GM18519 (cell line): Measurements from ENCODE around the gene ARL15.

Source experiments
- ATAC-seq: cut with Tn5 transposase; IDR thresholded peaks from one replicate; pipeline ENCODE4 v1.9.1; 2021; ENCODE audit warnings: mild to moderate bottlenecking, moderate library complexity; ENCODE audit not compliant: unreplicated experiment, low FRiP score

ARL15 gene

DNA sequence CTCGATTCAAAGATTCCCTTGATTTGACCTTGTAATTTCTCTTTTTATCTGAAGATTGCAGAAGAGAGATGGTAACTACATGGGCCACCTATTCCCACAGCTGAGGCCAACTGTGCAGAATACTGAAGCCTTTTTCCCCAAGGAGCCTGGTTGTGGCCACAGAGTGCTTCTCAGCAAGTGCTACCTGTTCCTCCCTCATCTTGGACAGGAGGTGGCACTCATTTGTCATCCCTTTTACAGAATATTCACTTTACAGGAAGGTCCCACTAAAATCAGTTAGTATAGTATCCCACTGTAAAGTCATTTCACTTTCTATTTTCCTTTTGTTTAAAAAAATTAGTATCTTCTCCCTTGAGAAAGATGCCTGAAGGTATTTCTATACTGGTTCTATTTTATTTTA lies 346.4 kb downstream of the ARL15 start:
- no peak for ATAC-seq

DNA sequence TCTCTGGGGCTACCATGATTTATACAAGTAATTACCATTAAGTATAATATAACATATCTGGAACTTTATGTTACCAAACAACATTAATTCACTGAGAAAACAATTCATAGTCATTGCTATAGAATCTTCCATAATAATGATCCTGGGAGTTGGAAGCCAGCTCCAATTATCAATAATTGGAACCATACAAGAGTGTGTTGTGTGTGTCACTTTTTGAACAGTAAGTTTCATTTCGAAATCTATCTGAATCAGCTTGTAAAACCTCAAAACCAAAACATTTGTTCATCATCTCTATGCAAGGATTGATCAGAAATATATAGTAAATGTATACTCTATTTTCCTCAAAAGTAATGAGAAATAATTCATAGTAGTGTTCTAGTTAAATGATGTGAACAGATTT lies 348.1 kb downstream of the ARL15 start:
- no peak for ATAC-seq

DNA sequence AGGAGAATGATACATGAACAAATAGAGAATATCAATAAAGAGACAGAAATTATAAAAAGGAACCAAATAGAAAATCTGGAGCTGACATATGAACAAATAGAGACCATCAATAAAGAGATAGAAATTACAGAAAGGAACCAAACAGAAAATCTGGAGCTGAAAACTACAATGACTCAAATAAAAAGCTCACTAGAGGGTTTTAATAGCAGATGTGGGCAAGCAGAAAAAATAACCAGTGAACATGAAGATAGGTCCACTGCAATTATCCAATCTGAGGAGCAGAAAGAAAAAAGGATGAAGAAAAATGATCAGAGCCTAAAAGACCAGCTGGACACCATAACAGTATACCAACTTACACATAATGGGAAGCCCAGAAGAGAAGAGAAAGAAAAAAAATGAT lies 353.7 kb downstream of the ARL15 start:
- no peak for ATAC-seq

DNA sequence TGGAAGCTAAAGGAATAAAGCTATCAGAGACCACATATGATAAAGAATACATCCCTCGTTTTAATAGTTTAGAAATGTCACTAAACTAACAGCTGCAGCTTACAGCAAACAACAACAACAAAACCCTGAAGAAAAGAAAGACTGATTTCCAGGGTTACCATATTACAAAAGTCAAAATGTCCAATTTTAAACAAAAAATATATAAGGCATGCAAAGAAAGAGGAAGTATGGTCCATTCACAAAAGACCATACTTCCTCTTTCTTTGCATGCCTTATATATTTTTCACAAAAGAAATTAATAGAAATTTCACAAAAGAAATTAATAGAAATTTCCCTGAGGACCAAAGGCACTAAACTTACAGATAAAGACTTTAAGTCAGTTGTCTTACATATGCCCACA lies 354.2 kb downstream of the ARL15 start:
- ATAC-seq, result no peak

DNA sequence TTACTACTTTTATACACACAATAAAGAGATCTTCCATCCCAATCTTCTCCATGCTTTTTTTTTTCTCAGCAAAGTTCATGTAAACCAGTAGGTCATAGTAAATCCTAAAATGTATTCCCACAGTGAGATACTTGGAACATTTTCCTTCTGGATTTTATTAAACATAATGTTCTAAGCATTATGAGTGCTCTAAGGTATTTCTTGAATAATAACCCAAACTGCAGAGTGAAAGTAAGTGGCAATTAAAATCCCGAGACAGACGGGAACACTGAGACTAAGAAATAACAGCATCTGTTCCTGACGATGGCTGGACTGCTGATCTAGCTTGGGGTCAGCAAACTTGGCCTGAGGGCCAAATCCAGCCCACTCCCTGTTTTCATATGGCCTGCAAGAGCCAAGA lies 359.8 kb downstream of the ARL15 start:
- ATAC-seq, result no peak

DNA sequence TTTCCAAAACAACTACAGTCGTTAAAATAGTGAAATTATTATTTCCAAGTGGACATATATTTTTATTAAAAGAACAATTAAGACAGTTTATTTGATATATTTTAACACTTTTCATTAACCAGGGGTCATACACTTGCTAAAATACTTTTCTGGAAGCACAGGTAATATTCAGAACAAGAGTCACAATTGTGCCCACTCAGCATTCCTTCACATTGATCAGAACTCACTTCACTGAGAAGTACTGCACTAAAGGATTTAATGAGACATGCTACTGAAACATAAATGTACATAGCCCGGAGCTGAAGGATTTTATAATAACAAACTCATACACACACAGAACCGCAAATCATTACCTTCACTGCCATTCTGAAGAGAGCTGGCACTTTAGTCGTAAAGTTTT lies 361.8 kb downstream of the ARL15 start:
- ATAC-seq, result no peak

DNA sequence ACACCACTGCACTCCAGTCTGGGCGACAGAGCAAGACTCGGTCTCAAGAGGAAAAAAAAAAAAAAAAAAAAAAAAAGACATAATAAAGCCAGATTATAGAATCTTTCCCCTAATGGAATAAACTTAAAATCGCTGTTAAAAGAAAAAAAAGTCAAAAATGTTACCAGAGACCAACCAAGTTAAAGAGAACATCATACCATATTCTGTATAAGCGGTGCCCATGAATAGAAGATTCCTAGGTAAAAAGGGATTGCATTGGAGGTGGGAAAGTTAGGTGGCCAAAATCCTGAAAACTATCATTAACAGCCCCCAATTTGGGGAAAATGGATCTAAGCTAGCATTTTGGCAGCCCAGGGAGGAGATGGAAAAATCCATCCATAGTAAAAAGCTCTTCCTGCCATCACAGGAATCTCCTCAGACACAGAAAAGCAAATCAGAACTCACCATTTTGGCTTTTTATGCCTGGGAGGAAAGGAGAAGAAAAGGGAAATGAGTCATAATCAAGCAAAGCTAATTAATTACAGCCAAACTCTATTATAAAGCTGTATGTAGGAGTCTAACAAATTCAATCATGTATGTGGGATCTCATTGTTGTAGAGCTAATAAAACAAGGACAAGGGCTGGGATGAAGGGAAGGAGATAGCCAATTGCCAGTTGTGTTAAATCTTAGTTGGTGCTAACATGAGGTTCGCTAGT lies 363.8 kb downstream of the ARL15 start:
- no peak for ATAC-seq

DNA sequence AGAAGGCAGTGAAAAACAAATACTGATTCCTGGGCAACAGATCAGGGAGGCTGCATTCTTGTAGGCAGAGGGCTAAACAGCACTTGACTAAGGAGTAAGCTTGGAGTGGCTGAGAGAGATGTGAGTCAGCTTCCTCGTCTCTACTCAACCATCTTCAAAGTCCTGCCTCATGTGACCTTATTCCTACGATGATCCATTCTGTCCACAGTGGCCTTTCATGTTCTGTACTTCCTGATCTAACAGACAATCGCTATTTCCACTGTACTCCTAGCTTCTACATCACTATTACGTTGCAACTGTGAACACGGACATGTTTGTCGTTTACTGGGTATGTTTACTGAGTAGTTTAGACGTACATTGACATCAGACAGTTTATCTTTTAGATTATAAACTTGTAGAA lies 365.4 kb downstream of the ARL15 start:
- ATAC-seq, result no peak

DNA sequence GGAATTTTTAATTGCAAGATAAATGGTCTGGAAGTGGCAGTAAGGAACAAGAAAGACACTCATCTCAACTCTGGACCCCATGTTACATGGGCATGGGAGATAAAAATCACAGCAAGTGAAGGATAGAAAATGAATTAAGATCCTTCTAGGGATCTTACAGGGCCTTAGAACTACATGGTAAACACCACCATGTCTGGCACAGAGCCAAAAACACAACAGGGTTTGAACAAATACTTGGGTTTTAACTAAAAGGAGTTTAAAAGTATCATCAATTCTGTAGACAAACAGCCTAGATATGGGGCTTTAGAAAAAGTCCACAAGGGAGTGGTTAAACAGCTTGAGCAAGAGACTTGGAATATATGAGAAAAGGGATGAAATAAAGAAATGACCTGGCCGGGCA lies 366.4 kb downstream of the ARL15 start:
- no peak for ATAC-seq

DNA sequence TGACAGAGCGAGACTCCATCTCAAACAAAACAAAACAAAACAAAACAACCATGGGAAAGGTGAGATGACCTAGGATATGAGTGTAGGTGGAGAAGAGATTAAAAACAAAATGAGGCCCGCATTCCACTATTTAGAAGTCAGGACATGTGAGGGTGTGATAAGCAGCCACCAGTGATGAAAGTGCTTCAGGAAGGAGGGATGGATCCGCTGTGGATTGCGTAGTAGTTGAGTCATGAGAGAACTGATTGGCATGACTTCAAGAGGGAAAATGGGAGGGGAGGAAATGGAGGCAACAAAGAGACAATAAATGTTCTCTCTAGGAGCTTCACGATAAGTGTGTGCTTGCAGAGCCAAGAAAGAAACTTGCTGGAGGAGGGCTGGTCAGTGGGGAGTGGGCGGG lies 367.6 kb downstream of the ARL15 start:
- ATAC-seq, result no peak

DNA sequence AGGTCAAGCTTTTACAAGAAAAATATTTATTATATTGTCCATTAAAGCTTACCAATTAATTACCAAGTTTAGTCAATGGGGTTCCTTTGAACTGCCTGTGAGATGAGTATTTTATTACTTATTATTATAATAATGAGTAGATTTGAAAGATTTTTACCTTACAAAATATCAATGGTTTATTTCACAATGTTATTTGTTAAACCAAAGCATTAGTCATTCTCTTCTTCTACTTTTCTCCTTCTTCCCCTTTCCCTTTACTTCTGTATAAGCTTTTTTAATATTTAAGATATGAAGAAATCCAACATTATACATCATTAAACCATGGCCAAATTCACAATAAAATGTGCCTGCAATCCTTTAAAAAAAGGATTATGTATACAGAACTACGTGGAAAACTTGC lies 369.5 kb downstream of the ARL15 start:
- no peak for ATAC-seq

DNA sequence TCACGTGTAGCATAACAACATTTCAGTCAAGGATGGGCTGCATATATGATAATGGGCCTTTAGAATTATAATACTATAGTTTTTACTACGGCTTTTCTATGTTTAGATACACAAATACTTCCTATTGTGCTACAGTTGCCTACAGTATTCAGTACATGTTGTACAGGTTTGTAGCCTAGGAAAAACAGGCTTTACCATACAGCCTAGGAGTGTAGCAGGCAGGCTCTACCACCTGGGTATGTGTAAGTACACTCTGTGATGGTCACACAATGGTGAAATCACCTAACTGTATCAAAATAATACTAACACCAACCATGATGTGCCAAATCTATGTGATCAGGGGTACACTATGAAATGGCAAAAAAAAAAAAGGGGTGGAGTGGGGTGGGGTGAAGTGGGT lies 372.9 kb downstream of the ARL15 start:
- ATAC-seq, result no peak

DNA sequence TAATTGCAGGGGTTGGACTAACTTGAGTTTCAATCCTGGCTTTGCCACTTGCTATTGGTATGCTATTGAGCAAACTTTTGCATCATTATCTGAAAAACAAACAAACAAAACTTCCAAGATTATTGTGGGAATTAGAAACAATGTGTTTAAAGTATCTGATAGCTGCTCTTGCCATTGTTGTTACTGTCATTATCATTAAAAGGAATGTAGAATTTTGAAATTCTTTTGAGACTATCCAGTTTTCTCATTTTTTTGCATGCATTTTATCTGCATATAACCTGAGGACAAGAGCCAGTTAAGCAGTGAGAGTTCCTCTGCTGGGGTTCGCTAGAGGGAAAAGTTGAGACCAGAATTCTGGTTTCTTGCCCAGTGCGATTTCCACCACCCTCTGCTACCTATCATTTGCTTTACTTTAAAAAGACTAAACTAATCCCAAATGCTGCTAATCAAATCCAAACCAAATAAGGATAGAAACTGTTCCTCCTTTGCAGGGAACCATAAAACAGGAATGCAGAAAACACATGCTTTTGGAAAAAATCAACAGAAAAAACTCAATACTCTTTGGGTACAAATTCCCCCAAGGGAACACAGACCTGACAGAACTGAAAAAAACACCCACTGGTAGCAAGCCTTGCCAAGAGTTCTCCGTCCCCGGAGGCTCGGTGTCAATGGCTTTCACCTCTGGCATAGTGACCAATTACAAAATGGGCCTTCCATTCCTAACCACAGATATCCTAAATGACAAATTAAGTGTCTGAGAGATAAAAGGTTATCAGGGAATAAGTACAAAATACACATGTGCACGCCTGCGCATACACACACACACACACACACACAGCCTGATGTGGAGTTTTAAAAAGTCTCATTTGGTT lies 373.7 kb downstream of the ARL15 start:
- ATAC-seq, result no peak

DNA sequence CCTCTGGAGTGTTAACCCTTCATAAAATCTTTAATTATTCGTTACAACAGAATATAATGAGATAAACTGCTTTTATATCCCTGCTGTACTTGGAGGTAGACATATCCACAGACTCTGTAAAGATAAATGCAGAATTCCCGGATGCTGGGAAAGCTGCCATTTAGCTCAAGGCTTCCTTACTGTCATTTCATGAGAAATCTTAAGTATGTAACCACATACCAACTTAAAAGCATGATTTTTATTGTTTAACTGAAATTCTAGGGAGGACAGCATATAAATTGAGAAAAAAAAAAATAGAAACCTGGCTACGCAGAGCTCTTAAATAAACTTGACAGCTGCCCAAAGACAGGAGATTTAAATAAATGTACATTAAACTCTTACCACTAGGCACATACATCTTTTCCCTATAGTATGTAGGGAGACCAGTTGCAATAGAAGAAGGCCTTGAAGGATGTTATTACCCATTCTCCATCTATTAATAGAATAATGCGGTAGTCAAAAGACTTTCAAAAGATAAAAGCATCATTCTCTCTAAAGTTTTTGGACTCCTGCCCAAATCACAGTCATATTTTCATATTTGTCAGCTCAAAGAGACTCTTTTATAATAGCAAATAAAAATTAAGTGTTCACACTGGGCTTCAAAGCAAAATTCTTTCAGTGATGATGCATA lies 376.1 kb downstream of the ARL15 start:
- no peak for ATAC-seq

DNA sequence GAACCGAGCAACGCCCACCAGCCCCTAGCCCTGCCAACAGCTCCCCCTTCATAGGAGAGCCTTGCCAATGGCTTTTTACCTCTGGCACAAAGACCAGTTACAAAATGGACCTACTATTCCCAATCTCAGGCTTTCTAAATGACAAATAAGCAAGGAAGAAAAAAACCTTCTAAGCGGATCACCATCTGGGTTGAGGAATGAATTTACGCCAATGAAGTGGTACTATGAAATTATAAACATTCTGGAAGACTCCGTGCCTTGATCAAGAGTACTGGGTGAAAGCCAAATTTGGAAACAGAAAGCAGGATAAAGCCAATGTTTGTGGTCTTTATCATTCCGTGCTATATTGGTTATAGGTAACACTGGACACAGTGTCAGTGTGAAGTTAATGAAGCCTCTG lies 378.0 kb downstream of the ARL15 start:
- ATAC-seq, result no peak

DNA sequence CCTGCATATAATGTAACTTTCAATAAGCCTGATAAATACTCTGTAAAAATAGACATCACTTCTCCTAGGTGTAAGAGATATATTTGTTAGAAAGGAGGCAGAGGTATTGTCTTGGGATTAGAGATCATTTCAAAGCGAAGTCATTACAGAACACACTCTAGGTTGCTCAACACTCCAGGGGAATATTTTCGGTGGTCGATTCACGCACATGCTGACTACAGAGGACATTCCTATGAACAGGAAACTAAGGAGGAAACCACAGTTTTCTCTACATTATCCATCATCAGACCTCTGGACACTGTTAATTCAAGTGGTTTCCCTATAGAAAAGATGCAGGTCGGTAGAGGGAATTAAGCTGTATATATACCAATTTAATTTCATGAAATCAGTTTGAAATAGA lies 379.9 kb downstream of the ARL15 start:
- no peak for ATAC-seq

DNA sequence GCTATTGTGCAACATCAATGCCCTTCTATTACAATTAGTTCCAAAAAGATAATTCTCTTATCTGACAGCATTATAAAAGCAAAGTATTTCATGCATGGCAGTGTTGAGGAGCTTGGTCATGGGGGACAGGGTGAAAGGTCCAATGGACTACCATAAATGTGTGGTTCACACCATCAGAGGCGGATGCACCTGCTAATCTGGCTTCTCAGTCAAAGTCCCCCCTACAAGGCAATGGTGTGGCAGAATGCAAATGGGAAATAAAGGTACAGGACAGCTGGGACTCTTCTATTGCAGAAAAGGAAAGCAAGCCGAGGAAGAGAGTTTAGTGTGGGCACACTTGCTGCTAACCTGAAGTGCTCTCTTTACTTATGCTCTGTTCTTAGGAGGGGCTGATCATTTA lies 380.8 kb downstream of the ARL15 start:
- no peak for ATAC-seq

DNA sequence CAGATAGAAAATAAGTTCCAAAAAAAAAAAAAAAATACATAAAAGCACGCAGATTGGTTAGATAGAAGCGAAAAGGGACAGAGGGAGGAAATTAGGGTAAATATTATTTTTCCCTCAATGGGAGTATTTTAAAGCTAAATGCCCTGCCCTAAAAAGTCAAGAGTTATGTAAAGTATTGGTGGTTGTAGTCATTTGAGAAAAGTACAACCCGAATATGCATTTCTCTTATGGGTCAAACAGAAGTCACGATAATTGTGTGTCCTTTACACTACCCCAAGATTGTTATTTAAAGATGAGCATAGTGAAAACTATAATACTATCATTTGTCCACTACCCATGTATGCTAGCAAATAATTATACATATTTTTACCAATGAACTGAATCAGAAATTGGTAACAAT lies 381.2 kb downstream of the ARL15 start:
- ATAC-seq, result no peak

DNA sequence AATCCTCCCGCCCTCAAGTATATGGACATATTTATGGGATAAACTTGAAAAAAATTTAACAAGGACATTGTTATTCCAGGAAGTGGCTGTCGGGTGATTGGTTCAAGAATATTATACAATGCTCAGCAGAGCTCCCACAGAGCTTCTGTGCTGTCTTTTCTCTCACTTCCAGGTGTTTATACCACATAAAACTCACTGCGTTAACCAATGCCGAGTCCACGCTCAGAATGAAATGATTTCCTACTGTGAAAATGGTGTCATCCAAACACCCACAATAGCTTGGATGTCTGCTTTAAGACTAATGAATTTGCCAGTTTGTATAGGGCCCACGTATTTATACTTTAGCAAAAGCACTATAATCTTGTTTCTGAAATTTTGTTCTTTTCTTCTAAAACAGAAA lies 381.7 kb downstream of the ARL15 start:
- no peak for ATAC-seq

DNA sequence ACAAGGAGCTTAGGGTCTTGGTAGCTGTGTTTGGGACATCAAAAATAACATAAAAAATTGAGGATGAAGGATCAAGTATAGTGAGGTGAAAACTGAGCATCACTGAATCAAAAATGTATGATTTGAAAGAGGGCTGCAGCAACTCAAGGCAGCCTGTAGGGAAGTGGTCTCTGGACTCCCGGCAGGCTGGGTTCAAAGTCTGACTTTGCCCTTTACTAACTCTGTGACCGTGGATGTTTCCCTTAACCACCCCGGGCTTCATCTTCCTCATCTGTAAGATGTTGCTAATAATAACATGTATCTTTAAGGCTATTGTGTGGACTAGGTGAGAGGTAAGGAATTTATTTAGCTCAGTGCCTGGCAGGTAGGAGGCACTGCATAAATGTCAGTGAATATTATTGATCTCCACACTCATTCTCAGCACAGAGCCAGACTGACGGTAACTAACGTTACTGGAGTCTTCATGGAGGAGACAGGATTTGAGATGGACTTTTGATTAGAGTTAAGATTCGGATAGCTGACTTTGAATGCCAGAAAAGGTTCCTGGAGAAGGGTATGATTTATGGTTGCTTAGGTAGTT lies 382.6 kb downstream of the ARL15 start:
- ATAC-seq, result no peak

DNA sequence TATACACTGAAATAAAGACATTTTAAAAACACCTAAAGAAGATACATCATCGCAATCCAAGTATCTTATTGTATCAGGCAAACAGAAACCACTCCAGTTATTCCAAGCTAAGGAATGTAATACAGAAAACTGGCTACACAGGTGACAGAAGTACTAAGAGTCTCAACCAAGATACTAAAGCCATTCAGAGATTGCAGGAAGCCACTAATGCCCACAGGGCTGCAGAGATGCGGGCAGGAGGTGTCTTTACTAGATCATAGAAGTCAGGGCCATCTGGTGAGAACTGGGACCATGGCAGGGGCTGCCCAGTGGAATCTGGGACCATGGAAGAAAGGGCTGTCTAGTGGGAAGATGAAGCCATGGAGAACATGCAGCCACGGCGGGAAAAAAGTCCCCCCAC lies 384.3 kb downstream of the ARL15 start:
- no peak for ATAC-seq
